ENCODE results near the gene FAM168B.

Gene FAM168B, protein sequence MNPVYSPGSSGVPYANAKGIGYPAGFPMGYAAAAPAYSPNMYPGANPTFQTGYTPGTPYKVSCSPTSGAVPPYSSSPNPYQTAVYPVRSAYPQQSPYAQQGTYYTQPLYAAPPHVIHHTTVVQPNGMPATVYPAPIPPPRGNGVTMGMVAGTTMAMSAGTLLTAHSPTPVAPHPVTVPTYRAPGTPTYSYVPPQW
- long read RNA-seq, partial matches to known transcripts = 1 of 42 reads
- long read RNA-seq, other reads (novel, unspliced or antisense) = 40 of 42 reads

- peak; percentile 77 to 82 for DNase-seq (ENCODE audit: low read depth in 1 of 2, low spot score in 1 of 2)
- no peaks in the 10 kb centered on the region for H3K27me3 ChIP-seq (ENCODE audit: insufficient read depth, poor library complexity, severe bottlenecking)
- TF ChIP-seq CTCF (IDR thresholded peaks at IDR 0.05; ENCODE audit: insufficient read depth, low read length) (no peak), POLR2AphosphoS5 (IDR thresholded peaks at IDR 0.05; ENCODE audit: low read depth) (peak; percentile 77), GABPA (IDR thresholded peaks at IDR 0.05; ENCODE audit: low read depth) (peak; percentile 47), SPI1 (IDR thresholded peaks at IDR 0.05; ENCODE audit: borderline replicate concordance, low read depth) (peak; percentile 35; the same call in 1 of the 2 replicates)
- TF ChIP-seq, protein P1, sequence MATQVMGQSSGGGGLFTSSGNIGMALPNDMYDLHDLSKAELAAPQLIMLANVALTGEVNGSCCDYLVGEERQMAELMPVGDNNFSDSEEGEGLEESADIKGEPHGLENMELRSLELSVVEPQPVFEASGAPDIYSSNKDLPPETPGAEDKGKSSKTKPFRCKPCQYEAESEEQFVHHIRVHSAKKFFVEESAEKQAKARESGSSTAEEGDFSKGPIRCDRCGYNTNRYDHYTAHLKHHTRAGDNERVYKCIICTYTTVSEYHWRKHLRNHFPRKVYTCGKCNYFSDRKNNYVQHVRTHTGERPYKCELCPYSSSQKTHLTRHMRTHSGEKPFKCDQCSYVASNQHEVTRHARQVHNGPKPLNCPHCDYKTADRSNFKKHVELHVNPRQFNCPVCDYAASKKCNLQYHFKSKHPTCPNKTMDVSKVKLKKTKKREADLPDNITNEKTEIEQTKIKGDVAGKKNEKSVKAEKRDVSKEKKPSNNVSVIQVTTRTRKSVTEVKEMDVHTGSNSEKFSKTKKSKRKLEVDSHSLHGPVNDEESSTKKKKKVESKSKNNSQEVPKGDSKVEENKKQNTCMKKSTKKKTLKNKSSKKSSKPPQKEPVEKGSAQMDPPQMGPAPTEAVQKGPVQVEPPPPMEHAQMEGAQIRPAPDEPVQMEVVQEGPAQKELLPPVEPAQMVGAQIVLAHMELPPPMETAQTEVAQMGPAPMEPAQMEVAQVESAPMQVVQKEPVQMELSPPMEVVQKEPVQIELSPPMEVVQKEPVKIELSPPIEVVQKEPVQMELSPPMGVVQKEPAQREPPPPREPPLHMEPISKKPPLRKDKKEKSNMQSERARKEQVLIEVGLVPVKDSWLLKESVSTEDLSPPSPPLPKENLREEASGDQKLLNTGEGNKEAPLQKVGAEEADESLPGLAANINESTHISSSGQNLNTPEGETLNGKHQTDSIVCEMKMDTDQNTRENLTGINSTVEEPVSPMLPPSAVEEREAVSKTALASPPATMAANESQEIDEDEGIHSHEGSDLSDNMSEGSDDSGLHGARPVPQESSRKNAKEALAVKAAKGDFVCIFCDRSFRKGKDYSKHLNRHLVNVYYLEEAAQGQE (IDR thresholded peaks at IDR 0.05; ENCODE audit: insufficient replicate concordance, low read depth) = no peak
- peak within 1 kb of the TSS; percentile 75 for H3K4me3 ChIP-seq (replicated peaks; ENCODE audit: insufficient read depth, low read length)
- H3K27ac ChIP-seq (replicated peaks) = peak within 1 kb of the TSS; percentile 87
These were observed at the start of gene FAM168B for GRCh38 chr2:131093006-131093695. Gene FAM168B, minus strand, starts transcription at chr2:131093460. Its CDS starts 10,814 bp downstream, at chr2:131082646.

DNA sequence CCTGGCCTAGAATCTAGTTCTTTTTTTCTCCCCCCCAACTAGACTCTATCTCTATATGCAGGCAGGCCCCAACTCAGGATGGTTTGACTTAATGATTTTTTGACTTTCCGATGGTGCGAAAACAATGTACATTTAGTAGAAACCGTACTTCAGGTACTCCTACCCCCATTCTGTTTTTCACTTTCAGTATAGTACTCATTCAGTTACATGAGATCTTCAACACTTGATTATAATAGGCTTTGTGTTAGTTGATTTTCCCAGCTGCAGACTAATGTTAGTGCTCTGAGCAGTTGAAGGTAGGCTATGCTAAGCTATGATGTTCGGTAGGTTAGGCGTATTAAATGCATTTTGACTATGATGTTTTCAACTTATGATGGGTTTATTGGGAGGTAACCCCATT, 49.6 kb upstream of the FAM168B start:
- no peak for DNase-seq (ENCODE audit: low read depth in 1 of 2, low spot score in 1 of 2)
- TF ChIP-seq CTCF (IDR thresholded peaks at IDR 0.05; ENCODE audit: insufficient read depth, low read length) = no peak
- no peak for TF ChIP-seq GABPA (IDR thresholded peaks at IDR 0.05; ENCODE audit: low read depth)
- TF ChIP-seq POLR2AphosphoS5 (IDR thresholded peaks at IDR 0.05; ENCODE audit: low read depth) = no peak
- TF ChIP-seq, protein P1 (IDR thresholded peaks at IDR 0.05; ENCODE audit: insufficient replicate concordance, low read depth) = no peak
- TF ChIP-seq SPI1 (IDR thresholded peaks at IDR 0.05; ENCODE audit: borderline replicate concordance, low read depth) = no peak
- no peak overlapping the region for H3K27ac ChIP-seq (replicated peaks)
- H3K4me3 ChIP-seq (replicated peaks; ENCODE audit: insufficient read depth, low read length) = no peak overlapping the region
- no peaks in the 10 kb centered on the region for H3K27me3 ChIP-seq (ENCODE audit: insufficient read depth, poor library complexity, severe bottlenecking)

GRCh38 chr2:131140581-131140980, 47.3 kb upstream of the FAM168B start:
- no peak for TF ChIP-seq CTCF (IDR thresholded peaks at IDR 0.05; ENCODE audit: insufficient read depth, low read length)
- no peak for TF ChIP-seq SPI1 (IDR thresholded peaks at IDR 0.05; ENCODE audit: borderline replicate concordance, low read depth)
- TF ChIP-seq POLR2AphosphoS5 (IDR thresholded peaks at IDR 0.05; ENCODE audit: low read depth) = no peak
- TF ChIP-seq, protein P1 (IDR thresholded peaks at IDR 0.05; ENCODE audit: insufficient replicate concordance, low read depth) = no peak
- TF ChIP-seq GABPA (IDR thresholded peaks at IDR 0.05; ENCODE audit: low read depth) = no peak
- Histone ChIP-seq H3K27ac (replicated peaks) (no peak overlapping the region), H3K27me3 (ENCODE audit: insufficient read depth, poor library complexity, severe bottlenecking) (no peaks in the 10 kb centered on the region), H3K4me3 (replicated peaks; ENCODE audit: insufficient read depth, low read length) (no peak overlapping the region)
- DNase-seq (ENCODE audit: low read depth in 1 of 2, low spot score in 1 of 2) = no peak
